ENCODE measurements around the gene LSP1. TPM values are rescaled to one million over a fixed set of nuclear protein-coding genes. Genes with fewer than 3 reads are reported as not detected.

The LSP1 gene
- total RNA-seq, 1 donor from 2014 or later = 2.5 TPM

- Mint-ChIP-seq H3K4me3 (ENCODE audit: unreplicated experiment) (no peak overlapping the region), H3K4me1 (ENCODE audit: low read depth, unreplicated experiment) (peaks cover 4% of the 10 kb centered on the region), H3K27ac (ENCODE audit: unreplicated experiment) (no peak overlapping the region), H3K9me3 (ENCODE audit: unreplicated experiment) (peaks cover 5% of the 10 kb centered on the region), H3K27me3 (ENCODE audit: unreplicated experiment) (peaks cover 4% of the 10 kb centered on the region), H3K36me3 (ENCODE audit: unreplicated experiment) (no peaks in the 10 kb centered on the region)
- DNase-seq = no peak
- no peak for TF ChIP-seq CTCF (IDR thresholded peaks at IDR 0.05; ENCODE audit: partially characterized antibody, unreplicated experiment)
Observed at GRCh38 chr11:1927026-1927847, 74.4 kb downstream of the LSP1 start.

GRCh38 chr11:1927848-1928469 lies 75.1 kb downstream of the LSP1 start:
- no peak for TF ChIP-seq CTCF (IDR thresholded peaks at IDR 0.05; ENCODE audit: partially characterized antibody, unreplicated experiment)
- no peak overlapping the region for H3K4me3 Mint-ChIP-seq (ENCODE audit: unreplicated experiment)
- H3K36me3 Mint-ChIP-seq (ENCODE audit: unreplicated experiment) = no peaks in the 10 kb centered on the region
- no peak overlapping the region for H3K27ac Mint-ChIP-seq (ENCODE audit: unreplicated experiment)
- H3K4me1 Mint-ChIP-seq (ENCODE audit: low read depth, unreplicated experiment) = peaks cover 4% of the 10 kb centered on the region
- DNase-seq = no peak
- H3K27me3 Mint-ChIP-seq (ENCODE audit: unreplicated experiment) = peaks cover 4% of the 10 kb centered on the region
- peaks cover 3% of the 10 kb centered on the region for H3K9me3 Mint-ChIP-seq (ENCODE audit: unreplicated experiment)

DNA sequence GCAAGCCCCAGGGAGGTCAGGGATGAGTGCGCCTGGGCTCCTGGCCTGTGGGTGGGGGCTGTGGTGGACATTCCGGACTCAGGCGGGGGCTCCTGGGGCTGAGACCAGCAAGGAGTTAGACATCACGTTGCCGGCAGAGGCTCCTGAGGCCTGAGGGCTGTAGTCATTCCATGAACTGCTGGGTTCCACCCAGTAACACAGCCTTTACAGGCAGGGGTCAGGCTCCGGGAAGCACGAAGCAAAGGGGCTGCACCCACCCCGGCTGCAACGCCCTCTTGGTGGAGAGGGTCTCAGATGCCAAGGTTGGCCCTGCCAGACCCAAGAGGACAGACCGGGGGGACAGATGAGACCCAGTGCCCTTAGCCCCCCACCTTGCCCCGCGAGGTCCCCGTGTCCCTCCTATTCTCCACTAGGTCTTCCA lies 75.6 kb downstream of the LSP1 start:
- no peak overlapping the region for H3K27ac Mint-ChIP-seq (ENCODE audit: unreplicated experiment)
- H3K4me1 Mint-ChIP-seq (ENCODE audit: low read depth, unreplicated experiment) = peaks cover 4% of the 10 kb centered on the region
- H3K36me3 Mint-ChIP-seq (ENCODE audit: unreplicated experiment) = no peaks in the 10 kb centered on the region
- H3K4me3 Mint-ChIP-seq (ENCODE audit: unreplicated experiment) = no peak overlapping the region
- peaks cover 4% of the 10 kb centered on the region for H3K27me3 Mint-ChIP-seq (ENCODE audit: unreplicated experiment)
- peaks cover 3% of the 10 kb centered on the region for H3K9me3 Mint-ChIP-seq (ENCODE audit: unreplicated experiment)
- peak; percentile 12 for DNase-seq
- TF ChIP-seq CTCF (IDR thresholded peaks at IDR 0.05; ENCODE audit: partially characterized antibody, unreplicated experiment) = no peak

DNA sequence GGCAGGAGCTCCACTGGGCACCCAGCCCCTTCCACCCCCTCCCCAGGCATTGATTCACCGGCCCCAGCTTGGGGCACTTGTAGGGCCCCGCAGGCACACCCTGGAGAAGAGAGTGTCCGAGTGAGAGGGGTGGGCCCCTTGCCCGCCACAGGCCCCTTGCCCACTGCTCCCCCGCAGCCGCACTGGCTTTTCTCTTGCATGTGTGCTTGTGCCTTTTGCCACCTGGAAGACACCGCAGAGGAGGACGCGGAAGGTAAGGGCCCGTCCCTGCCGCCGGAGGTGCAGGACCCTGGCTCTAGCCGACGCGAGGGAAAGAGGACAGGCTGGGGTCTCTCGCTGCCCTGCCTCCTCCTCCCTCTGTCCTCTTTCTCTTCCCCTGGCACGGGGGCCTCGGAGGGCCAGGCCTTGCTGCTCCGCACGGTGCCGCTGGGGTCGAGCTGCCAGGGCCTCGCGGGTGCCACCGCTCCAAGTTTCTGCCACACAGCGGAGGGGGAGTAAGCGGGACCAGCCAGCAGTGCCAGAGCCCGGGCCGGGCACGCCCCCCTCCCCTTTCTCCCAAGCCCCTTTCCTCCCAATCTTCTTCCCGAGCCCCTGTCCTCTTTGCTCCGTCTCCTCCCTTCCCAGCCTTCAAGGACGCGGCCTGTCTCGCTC lies 76.1 kb downstream of the LSP1 start:
- Mint-ChIP-seq H3K27ac (ENCODE audit: unreplicated experiment) (no peak overlapping the region), H3K27me3 (ENCODE audit: unreplicated experiment) (peaks cover 4% of the 10 kb centered on the region), H3K4me3 (ENCODE audit: unreplicated experiment) (no peak overlapping the region), H3K4me1 (ENCODE audit: low read depth, unreplicated experiment) (peaks cover 4% of the 10 kb centered on the region), H3K9me3 (ENCODE audit: unreplicated experiment) (no peaks in the 10 kb centered on the region), H3K36me3 (ENCODE audit: unreplicated experiment) (no peaks in the 10 kb centered on the region)
- DNase-seq = peak; percentile 13
- no peak for TF ChIP-seq CTCF (IDR thresholded peaks at IDR 0.05; ENCODE audit: partially characterized antibody, unreplicated experiment)

All from glutamatergic neuron (in vitro differentiated cells).